ENCODE results near the gene HINT3. TPM values are rescaled to one million over a fixed set of nuclear protein-coding genes. Genes with fewer than 3 reads are reported as not detected.

HINT3 gene
- total and polyA plus RNA-seq, 2 of the 13 experiments (the other 11 are each of a cell fraction or from before 2014, with no cell fraction given), result 3.1 to 22.8 TPM

- Histone ChIP-seq H3K4me2 (ENCODE audit: low read depth, low read length) (no peak overlapping the region), H3K9ac (ENCODE audit: insufficient read depth, low read depth, low read length) (no peak overlapping the region), H2AFZ (ENCODE audit: low read length) (no peak overlapping the region), H3K79me2 (ENCODE audit: insufficient read depth, low read length) (peaks cover 5% of the 10 kb centered on the region), H3K9me3 (ENCODE audit: low read length) (no peaks in the 10 kb centered on the region), H3K36me3 (replicated peaks in 1 of 2; ENCODE audit: control insufficient read depth in 1 of 2, insufficient read depth in 2 of 2, low read length in 2 of 2) (peaks cover 13 to 75% of the 10 kb centered on the region in 2 experiments), H3K4me1 (ENCODE audit: insufficient read depth, low read length) (no peaks in the 10 kb centered on the region), H3K27me3 (ENCODE audit: control insufficient read depth in 1 of 2, insufficient read depth in 2 of 2, low read length in 2 of 2) (no peaks in the 10 kb centered on the region), H4K20me1 (ENCODE audit: insufficient read depth, low read length) (no peaks in the 10 kb centered on the region), H3K27ac (ENCODE audit: extremely low read length, insufficient read depth, low read length) (no peak overlapping the region), H3K4me3 (replicated peaks in 1 of 3; ENCODE audit: insufficient read depth in 1 of 3, low read depth in 2 of 3, low read length in 3 of 3) (no peak overlapping the region)
- CTCF ChIA-PET (ENCODE audit: low intra/inter-chr PET ratio, low total read pairs), result interaction anchor here (1.0 kb wide), 1 partner anchor 11 kb away, joined by 3 read pairs; no protein-coding TSS in a partner anchor
- in situ Hi-C loops (cut with HindIII; ENCODE audit: extremely low pct_ligation_motif_present, low pct_unique_long_range_greater_than_20kb) (no loop called here), intact Hi-C loops (cut with micrococcal nuclease; ENCODE audit: unreplicated experiment) (no loop called here)
- FAIRE-seq (no peak), DNase-seq (ENCODE audit: low spot score) (no peak), ATAC-seq (peak; percentile 41; the same call in 1 of the 3 replicates)
- 96% methylated on average over 8 of the region's 8 CpGs for WGBS (ENCODE audit: low lambda C conversion rate)
- TF ChIP-seq SSRP1 (CRISPR knock-in tag; IDR thresholded peaks at IDR 0.05) (no peak), ZNF225 (CRISPR knock-in tag; IDR thresholded peaks at IDR 0.05) (no peak), RFXANK (CRISPR knock-in tag; IDR thresholded peaks at IDR 0.05) (no peak), CENPX (CRISPR knock-in tag; IDR thresholded peaks at IDR 0.05) (no peak), HNF4G (IDR thresholded peaks at IDR 0.05; ENCODE audit: borderline replicate concordance, low read depth, low read length) (no peak), HNF4G (CRISPR knock-in tag; IDR thresholded peaks at IDR 0.05; ENCODE audit: borderline replicate concordance, low read depth) (no peak), ARNTL (CRISPR knock-in tag; IDR thresholded peaks at IDR 0.05) (no peak)
- TF ChIP-seq, protein P1, sequence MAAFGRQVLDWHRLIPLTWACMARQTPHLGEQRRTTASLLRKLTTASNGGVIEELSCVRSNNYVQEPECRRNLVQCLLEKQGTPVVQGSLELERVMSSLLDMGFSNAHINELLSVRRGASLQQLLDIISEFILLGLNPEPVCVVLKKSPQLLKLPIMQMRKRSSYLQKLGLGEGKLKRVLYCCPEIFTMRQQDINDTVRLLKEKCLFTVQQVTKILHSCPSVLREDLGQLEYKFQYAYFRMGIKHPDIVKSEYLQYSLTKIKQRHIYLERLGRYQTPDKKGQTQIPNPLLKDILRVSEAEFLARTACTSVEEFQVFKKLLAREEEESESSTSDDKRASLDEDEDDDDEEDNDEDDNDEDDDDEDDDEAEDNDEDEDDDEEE (CRISPR knock-in tag; IDR thresholded peaks at IDR 0.05), result no peak
- POLR2A ChIA-PET, result interaction anchor here (1.9 kb wide), 1 partner anchor 17 kb away, joined by 6 read pairs; the partner anchor contains the start of gene TRMT11
- BruUV-seq (replicated peaks), result no TSS peak
These were observed 46.4 kb downstream of the HINT3 start for GRCh38 chr6:126002755-126003679.
